HG02938 (cell line): ENCODE data around the gene RAPGEF4.

Experiments used
- ATAC-seq: cut with Tn5 transposase; IDR thresholded peaks from one replicate; pipeline ENCODE4 v1.9.1; 2021; ENCODE audit warnings: mild to moderate bottlenecking, moderate library complexity; ENCODE audit not compliant: unreplicated experiment

RAPGEF4 gene

DNA sequence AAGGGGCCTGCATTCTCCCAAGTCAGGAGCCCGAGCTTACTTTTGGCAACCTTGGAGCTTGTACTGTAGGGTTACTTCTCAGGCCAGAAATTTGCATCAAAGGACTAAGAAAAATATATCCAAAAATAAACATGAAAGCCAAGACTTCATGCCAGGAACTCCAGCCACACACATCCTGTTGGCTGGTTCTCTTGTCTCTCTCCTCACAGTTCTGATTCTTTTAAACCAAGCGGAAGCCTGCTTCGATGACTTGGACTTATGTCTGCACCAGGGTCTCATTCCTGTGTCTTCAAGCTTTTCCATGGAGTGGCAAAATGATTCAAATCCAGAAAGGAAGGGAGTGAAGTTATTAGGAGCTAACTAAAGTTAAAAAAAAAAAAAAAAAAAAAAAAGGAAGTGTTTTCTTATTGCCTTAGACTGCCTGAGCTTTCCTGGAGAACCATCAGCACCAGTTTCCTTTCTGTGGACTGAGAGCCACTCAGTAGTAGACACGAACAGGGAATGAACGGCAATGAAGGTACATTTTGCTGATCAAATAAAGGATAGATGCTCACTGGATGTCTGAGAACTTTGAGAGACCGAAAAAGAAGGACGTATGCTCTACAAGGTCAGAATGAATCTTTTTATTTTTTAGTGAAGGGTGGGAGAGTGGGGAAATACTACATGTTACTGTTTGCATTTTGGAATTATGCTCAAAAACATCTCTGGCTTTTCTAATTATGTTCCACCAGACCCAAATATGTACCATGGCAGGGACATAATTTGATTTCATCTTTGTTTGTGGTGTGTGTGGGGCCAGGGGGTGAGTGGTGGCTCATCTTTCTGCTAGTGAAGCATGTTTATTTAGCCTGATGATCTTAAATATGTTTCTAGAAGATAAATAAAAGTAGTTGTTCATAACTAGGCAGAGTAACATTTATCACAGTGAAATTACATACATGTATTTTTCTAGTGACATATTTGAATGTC is 86.0 kb downstream of the RAPGEF4 start:
- ATAC-seq, result no peak

DNA sequence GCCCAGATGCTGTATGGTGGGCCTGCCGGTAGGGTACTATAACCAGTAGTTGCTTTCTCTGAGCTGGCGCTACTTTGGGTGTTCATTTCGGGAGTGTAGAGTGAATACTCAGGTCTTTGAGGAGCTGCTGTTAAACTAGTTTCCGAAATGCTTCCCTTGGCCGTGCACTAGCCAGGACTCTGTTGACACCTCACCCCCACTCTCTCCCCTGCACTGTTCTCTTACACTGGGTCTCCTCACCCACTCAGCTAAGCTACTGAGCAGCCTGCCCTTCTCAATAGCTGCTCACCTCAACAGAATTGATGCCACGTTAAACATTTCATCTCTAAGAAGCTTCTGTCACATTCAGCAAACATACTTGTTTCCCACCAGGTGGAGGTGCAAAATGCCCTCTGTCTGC is 86.9 kb downstream of the RAPGEF4 start:
- ATAC-seq, result no peak

DNA sequence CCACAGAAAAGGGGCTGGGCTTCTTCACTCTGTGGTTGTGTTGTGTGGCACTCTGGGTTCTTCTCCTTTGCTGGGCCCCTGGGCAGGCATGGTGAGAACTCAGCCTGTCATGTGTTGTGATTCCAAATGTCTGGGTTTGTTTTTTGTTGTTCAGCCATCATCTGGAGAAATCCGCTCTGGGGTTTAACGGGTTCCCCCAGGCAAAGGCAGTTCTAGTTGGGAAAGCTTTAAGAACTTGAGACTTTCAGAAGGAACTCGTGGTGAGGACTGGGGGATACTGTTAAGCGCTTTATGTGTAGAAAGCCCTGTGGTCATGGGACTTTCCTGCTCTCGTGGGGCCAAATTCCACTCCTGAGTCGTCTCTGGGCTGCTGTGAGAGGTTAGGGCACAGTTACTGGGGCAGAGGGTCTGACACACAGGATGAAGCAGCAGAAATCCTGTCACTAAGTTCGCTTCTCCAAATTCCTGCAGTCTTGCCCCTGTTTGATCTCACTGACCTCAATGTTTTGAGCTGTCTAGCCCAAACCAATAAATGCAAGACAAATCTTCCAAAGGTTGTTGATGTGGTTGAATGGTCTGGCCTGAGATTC is 87.7 kb downstream of the RAPGEF4 start:
- no peak for ATAC-seq

DNA sequence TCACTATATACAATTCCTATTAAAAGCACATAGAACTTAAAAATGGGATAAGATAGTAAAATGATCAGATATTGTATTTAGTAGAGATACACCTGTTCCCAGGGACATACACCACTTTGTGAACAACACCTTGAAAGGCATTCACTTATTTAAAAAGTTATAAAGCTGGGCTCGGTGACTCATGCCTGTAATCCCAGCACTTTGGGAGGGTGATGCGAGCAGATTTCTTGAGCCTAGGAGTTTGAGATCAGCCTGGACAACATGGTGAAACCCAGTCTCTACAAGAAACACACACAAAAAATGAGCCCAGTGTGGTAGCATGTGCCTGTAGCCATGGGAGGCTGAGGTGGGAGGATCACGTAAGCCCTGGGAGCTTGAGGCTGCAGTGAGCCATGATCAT is 90.9 kb downstream of the RAPGEF4 start:
- no peak for ATAC-seq

DNA sequence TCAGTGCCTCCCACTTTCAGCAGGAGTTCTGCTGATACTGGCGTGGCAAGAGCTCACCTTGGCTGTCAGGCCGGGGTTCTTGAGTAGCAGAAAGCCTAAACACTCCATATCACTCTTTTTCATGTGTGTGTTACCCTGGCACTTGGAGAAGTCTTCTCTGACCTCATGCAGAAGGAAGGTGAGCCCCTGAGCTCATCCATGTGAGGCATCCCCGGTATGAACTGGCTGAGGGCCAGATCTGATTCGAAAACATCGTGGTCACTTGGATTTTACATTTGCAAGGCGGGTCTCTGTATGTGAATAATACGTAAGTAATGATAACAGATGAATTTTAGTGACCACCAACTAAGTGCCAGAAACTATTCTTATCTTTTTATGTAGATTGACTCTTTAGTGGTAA is 93.6 kb downstream of the RAPGEF4 start:
- ATAC-seq, result no peak

GRCh38 chr2:172830482-172830881 is 94.8 kb downstream of the RAPGEF4 start:
- ATAC-seq, result no peak

- no peak for ATAC-seq
These were observed 98.3 kb downstream of the RAPGEF4 start for GRCh38 chr2:172833898-172834297.

DNA sequence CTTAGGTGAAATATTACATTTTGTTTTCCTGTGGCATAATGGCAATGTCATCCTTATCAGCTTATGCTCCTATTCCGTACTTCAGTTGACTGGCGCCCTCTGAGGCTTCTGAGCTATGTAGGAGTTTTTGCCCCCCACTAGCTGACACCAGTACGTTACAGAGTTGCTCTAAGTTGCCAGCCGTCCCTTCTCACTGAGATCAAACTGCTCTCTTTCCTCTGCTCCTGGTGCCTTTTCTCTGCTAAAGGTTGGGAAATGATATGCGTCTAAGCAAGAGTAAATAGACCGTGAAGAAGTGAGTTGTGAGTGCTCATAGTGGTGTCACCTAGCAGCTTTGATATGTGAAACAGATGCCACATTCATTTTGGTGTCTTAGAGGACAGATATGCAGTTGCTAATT is 99.2 kb downstream of the RAPGEF4 start:
- ATAC-seq, result no peak

DNA sequence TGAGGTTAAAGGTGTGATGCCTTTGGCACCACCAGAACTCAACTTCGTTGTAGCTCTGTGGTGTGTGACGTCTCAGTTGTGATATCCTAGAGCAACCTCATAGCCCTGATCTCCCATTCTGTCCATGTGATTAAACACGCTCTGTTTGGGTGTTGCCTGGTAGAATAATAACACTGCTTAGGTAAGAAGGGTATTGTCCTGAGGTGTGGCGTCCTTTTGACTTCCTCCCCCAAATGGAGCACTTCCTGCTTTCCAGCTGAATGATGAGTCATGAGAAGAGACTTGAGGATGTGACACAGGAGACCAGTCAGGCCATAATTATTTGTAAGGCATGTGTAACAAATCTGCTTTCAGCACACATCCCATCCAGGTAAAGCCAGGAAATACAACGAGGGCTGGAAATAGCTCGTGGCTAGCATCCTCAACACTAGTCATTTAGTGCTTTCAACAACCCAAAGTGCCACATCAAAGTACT is 100.7 kb downstream of the RAPGEF4 start:
- no peak for ATAC-seq

DNA sequence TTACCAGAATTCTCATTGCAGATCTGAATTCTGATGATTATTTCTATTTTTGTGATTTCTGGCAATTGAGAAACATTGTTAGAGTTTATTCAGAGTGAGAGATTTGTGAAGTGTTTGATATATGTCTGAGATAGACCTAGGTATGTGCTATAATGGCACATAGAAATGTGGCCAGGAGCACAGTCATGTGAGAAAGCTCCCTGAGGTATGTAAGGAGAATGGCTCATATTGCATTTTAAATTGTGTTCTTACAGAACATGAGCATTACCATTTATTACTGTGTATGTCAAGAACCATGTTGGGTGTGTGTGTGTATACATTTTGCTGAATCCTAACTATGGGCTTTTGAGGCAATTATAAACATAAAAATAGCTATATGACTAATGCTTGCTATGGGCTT is 101.2 kb downstream of the RAPGEF4 start:
- no peak for ATAC-seq

DNA sequence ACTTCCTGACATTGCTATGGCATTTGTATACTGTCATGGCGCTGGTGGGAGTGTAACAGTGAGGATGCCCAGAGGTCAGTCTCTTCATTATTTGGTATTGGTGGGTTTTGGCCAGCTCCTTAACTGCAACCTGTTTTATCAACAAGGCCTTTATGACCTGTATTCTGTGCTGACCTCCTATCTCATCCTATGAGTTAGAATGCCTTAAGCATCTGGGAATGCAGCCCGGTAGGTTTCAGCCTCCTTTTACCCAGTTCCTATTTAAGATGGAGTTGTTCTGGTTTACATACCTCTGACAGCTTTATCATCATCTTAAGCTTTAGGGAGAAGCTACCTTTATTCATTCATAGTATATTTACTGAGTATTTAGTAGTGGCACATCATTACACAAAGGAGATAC is 103.8 kb downstream of the RAPGEF4 start:
- no peak for ATAC-seq

GRCh38 chr2:172842511-172843265 is 107.0 kb downstream of the RAPGEF4 start:
- no peak for ATAC-seq

- ATAC-seq, result no peak
These were observed 107.6 kb downstream of the RAPGEF4 start for GRCh38 chr2:172843266-172843582.

GRCh38 chr2:172843902-172844715 is 108.5 kb downstream of the RAPGEF4 start:
- no peak for ATAC-seq

- no peak for ATAC-seq
These were observed 109.5 kb downstream of the RAPGEF4 start for GRCh38 chr2:172845028-172845630.

- no peak for ATAC-seq
These were observed 110.9 kb downstream of the RAPGEF4 start for GRCh38 chr2:172846551-172846950.

GRCh38 chr2:172847188-172847587 is 111.5 kb downstream of the RAPGEF4 start:
- ATAC-seq, result no peak

- no peak for ATAC-seq
These were observed 112.9 kb downstream of the RAPGEF4 start for GRCh38 chr2:172848519-172848918.

- no peak for ATAC-seq
These were observed 114.0 kb downstream of the RAPGEF4 start for GRCh38 chr2:172849519-172850217.

GRCh38 chr2:172855588-172855987 is 119.9 kb downstream of the RAPGEF4 start:
- ATAC-seq, result no peak
